ENCODE measurements around the gene GOLGA2. TPM values are rescaled to one million over a fixed set of nuclear protein-coding genes. Genes with fewer than 3 reads are reported as not detected.
A peak's percentile ranks its signal among the peaks of the same experiment; 100 is the strongest.

Gene GOLGA2
- polyA plus RNA-seq, 1 of the 3 experiments (the other 2 are of a cell fraction) = 103 TPM

DNA sequence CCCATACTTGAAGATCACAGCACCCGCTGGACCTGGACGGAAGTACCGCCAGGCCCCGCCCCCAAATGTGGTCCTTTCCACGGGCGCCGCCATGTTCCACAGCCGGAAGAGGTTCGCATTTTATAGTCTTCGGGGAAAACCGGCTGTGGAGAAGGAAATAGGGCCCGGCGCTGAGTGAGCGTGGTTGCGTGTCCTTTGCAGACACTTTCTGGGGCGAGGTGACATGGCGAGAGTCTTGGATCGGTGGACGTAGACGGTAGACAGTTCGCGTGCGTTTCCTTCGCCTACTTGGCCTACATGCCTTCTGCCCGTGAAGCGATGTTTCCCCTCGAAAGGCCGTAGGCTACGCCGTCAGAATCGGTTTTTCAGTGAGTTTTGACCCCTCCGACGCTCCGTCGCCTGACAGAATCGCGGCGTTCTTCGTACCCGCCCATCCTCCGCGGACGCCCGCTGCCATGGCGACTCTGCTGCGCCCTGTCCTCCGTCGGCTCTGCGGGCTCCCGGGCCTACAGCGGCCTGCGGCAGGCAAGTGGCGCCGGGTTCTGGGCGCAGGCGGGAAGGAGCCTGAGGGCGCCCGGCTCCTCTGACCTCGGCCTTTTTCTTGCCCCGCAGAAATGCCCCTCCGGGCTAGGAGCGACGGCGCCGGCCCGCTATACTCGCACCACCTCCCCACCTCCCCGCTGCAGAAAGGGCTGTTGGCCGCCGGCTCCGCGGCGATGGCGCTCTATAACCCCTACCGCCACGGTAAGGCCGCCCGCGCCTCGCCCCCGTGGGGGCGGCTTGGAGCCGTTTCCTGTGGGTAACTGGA, 46.8 kb upstream of the GOLGA2 start, which contains the start of the genes COQ4 and TRUB2:
Gene COQ4 (plus strand): TSS at position 436 of the 808 bp plus-strand sequence. CDS start 20 bp downstream, at position 456.
Gene TRUB2 (minus strand): TSS at position 44 of the 808 bp plus-strand sequence. CDS start 39 bp downstream, at position 5.
- Histone ChIP-seq H3K79me2 (ENCODE audit: insufficient read depth) (peaks cover 54% of the 10 kb centered on the region), H3K4me3 (ENCODE audit: low read depth in 2 of 2, low read length in 1 of 2) (peak within 1 kb of the TSS; percentile 75 to 96), H3F3A (replicated peaks; ENCODE audit: insufficient read depth) (no peaks in the 10 kb centered on the region), H3K4me1 (ENCODE audit: control insufficient read depth in 1 of 2, insufficient read depth in 2 of 2, low read depth in 1 of 2, low read length in 1 of 2) (peaks cover 11% of the 10 kb centered on the region in 2 experiments; a peak in 3 of 4 replicates), H3K4me2 (peak within 1 kb of the TSS; percentile 99), H4K20me1 (ENCODE audit: insufficient read depth) (0 out of 2 replicates have a peak, but pooled peaks cover 4% of the 10 kb centered on the region), H3K36me3 (replicated peaks in 1 of 2; ENCODE audit: control insufficient read depth in 1 of 2, insufficient read depth in 2 of 2, low read length in 1 of 2) (peaks cover 14 to 25% of the 10 kb centered on the region in 2 experiments), H3K27ac (ENCODE audit: low read depth in 2 of 2, low read length in 1 of 2) (peak within 1 kb of the TSS; percentile 87 to 95), H3K9ac (peak within 1 kb of the TSS; percentile 75), H3K27me3 (ENCODE audit: insufficient read depth) (no peaks in the 10 kb centered on the region), H3K9me3 (no peaks in the 10 kb centered on the region), H2AFZ (ENCODE audit: low read depth) (peak within 1 kb of the TSS; percentile 78), H3K9me2 (no peaks in the 10 kb centered on the region)
- TF ChIP-seq YY1 (IDR thresholded peaks at IDR 0.05; ENCODE audit: low read depth) (peak; percentile 96), REST (IDR thresholded peaks at IDR 0.05; ENCODE audit: low read depth, low read length) (peak; percentile 43), TEAD4 (IDR thresholded peaks at IDR 0.05; ENCODE audit: borderline replicate concordance, insufficient read depth) (no peak), FOXJ3 (CRISPR knock-in tag; IDR thresholded peaks at IDR 0.05) (no peak), RAD21 (IDR thresholded peaks at IDR 0.05; ENCODE audit: low read length) (no peak), USF1 (IDR thresholded peaks at IDR 0.05; ENCODE audit: borderline replicate concordance, low read depth) (peak; percentile 4; the same call in 1 of the 2 replicates), CHD2 (IDR thresholded peaks at IDR 0.05; ENCODE audit: low read length, partially characterized antibody) (peak; percentile 78), ELF1 (IDR thresholded peaks at IDR 0.05) (peak; percentile 75; the same call in 1 of the 2 replicates), SIN3A (IDR thresholded peaks at IDR 0.05; ENCODE audit: borderline replicate concordance, low read depth, low read length) (peak; percentile 94), MXI1 (IDR thresholded peaks at IDR 0.05; ENCODE audit: low read depth, low read length) (peak; percentile 100), GABPA (IDR thresholded peaks at IDR 0.05; ENCODE audit: low read depth) (peak; percentile 98), CTCF (IDR thresholded peaks at IDR 0.05) (peak; percentile 16), TAF1 (IDR thresholded peaks at IDR 0.05; ENCODE audit: borderline replicate concordance, low read depth, low read length) (peak; percentile 75; the same call in 1 of the 2 replicates)
- TF ChIP-seq, protein P1, sequence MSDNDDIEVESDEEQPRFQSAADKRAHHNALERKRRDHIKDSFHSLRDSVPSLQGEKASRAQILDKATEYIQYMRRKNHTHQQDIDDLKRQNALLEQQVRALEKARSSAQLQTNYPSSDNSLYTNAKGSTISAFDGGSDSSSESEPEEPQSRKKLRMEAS (IDR thresholded peaks at IDR 0.05; ENCODE audit: low read depth) = peak; percentile 99
- POLR2A ChIA-PET = no interaction called here
- peak; percentile 95 for DNase-seq
- CTCF ChIA-PET = interaction anchor here (1.3 to 1.5 kb wide), 3 partner anchors 13 to 27 kb away, joined by 5 to 7 read pairs (median 5); no protein-coding TSS in a partner anchor
- 2% methylated on average over 40 of the region's 83 CpGs for whole genome bisulfite sequencing (ENCODE audit: low lambda C conversion rate)
